MM.1S (cell line): ENCODE data around the gene SLC44A2.

Experiments used
- CTCF ChIP-seq: fragments of 300-600 bp; sonication (generic); IDR thresholded peaks from 2 replicates; pipeline ENCODE4 v1.5.1; 2016; ENCODE audit warnings: antibody characterized with exemption, low read length, mixed read lengths
- EZH2 ChIP-seq: fragments of 300-600 bp; sonication (generic); optimal IDR thresholded peaks from 2 replicates; pipeline ENCODE3; 2017; ENCODE audit warnings: low read depth, mild to moderate bottlenecking, antibody characterized with exemption, low read length, mixed read lengths
- EZH2phosphoT487 ChIP-seq: fragments of 300-600 bp; sonication (generic); IDR thresholded peaks from 2 replicates; pipeline ENCODE4 v1.6.1; 2018; ENCODE audit warnings: antibody characterized with exemption, low read length

GRCh38 chr19:10682397-10683063 lies 57.2 kb downstream of the SLC44A2 start:
- TF ChIP-seq EZH2 (no peak), CTCF (no peak), EZH2phosphoT487 (no peak)
